Mucosa of descending colon (tissue), 3 donors: ENCODE measurements around the gene PDLIM1. TPM values are rescaled to one million over a fixed set of nuclear protein-coding genes. Genes with fewer than 3 reads are reported as not detected.
A peak's percentile ranks its signal among the peaks of the same experiment; 100 is the strongest.
"Not testable (repeated sequence)": the region's sequence is repeated elsewhere in the genome, so short reads cannot be mapped to it uniquely, and the experiment has no call there.

ENCODE experiments used
- ATAC-seq: fragments of 200-7000 bp; cut with Tn5 transposase; one replicate; pipeline ENCODE4 v1.9.1; 2020; ENCODE audit warnings: mild to moderate bottlenecking, moderate library complexity
- DNase-seq, 3 donors: peaks; one replicate each; pipeline ENCODE4 v3.0.0-alpha.2; 2020
- H3K36me3 ChIP-seq: fragments of 200-600 bp; one replicate; pipeline ENCODE4 v1.8.0; 2021; ENCODE audit warnings: low read depth, mild to moderate bottlenecking
- H3K4me1 ChIP-seq: fragments of 200-600 bp; one replicate; pipeline ENCODE4 v1.8.0; 2021; ENCODE audit warnings: low read depth, mild to moderate bottlenecking
- H3K4me3 ChIP-seq: fragments of 200-600 bp; one replicate; pipeline ENCODE4 v1.8.0; 2021; ENCODE audit warnings: mild to moderate bottlenecking
- H3K9me3 ChIP-seq: fragments of 200-600 bp; one replicate; pipeline ENCODE4 v1.8.0; 2021; ENCODE audit warnings: mild to moderate bottlenecking
- intact Hi-C, 2 donors: fragments of 100-400 bp; cut with DNase I in 1 of 2; cut with micrococcal nuclease in 1 of 2; formaldehyde crosslinking; loops; one replicate each; pipeline versions ENCODE4 v1.11.0 to v1.11.1; 2022; cut with DNase I, micrococcal nuclease
- total RNA-seq, 3 donors: library from RNA; stranded (reverse); fragmentation: NEBNext Ultra II Directional in 2 of 3; extraction: Animal tissue kit (Norgen Biotek cat#: 25700) in 2 of 3; gene quantifications; one replicate each; pipeline versions ENCODE4 v1.2.1 to v1.2.4, GENCODE V29; 2021 to 2023
- TF ChIP-seq, protein P1 (sequence below): fragments of 200-600 bp; IDR thresholded peaks from one replicate; pipeline ENCODE4 v1.8.0; 2022; ENCODE audit warnings: antibody characterized with exemption, mild to moderate bottlenecking
- donor health status: DM: no; HTN: no; CAD: no; lungs with moderate emphysema.
- donor health status: DM: no; HTN: no; CAD: no.
- donor health status: DM: no; HTN: yes; CAD: no.

The PDLIM1 gene
- total RNA-seq, 3 donors from 2014 or later: 177 to 434 (median 373) TPM

DNA sequence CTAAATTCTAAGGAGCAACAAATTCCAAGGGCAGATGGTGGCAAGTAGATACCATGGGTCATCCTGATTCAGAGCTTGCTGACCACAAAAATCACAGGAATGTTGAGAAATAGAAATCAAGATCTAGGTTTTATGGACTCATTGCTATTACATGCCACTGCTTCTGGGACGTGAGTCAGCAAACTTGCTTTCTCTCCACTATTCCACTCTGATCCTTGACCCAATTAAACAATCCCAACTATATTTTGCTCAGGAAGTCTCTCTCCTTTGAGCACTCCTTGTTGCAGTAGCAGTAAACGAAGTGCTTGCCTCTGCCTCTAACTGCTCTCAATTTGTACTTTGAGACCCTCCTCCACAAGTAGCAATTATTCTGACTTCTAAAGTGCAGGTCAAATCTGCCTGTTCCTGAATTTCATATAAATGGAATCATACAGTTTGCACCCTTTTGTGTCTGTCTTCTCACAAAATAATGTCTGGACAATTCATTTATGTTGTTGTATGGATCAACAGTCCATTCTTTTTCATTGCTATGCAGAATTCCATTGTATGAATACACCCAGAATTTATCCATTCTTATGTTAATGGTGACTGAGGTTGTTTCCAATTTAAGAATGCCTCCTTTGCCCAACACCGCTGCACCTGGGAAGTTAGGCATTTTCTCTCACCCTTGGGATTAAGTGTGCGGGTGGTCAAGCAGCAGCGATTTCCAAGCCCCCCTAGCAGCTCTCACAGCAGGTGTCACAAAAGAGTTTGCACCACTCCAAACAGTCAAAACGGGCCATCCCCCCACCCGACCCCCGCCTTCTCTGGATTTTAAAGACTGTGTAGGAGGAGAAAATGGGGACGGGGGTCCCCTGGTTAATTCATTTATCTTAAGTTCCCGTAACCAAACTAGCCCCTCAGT lies 60.8 kb downstream of the PDLIM1 start:
- Histone ChIP-seq H3K4me3 (no peak overlapping the region), H3K4me1 (no peaks in the 10 kb centered on the region), H3K36me3 (no peaks in the 10 kb centered on the region), H3K9me3 (no peaks in the 10 kb centered on the region)
- ATAC-seq: peak; percentile 29
- no peak for DNase-seq
- intact Hi-C loops: no loop called here
- TF ChIP-seq, protein P1, sequence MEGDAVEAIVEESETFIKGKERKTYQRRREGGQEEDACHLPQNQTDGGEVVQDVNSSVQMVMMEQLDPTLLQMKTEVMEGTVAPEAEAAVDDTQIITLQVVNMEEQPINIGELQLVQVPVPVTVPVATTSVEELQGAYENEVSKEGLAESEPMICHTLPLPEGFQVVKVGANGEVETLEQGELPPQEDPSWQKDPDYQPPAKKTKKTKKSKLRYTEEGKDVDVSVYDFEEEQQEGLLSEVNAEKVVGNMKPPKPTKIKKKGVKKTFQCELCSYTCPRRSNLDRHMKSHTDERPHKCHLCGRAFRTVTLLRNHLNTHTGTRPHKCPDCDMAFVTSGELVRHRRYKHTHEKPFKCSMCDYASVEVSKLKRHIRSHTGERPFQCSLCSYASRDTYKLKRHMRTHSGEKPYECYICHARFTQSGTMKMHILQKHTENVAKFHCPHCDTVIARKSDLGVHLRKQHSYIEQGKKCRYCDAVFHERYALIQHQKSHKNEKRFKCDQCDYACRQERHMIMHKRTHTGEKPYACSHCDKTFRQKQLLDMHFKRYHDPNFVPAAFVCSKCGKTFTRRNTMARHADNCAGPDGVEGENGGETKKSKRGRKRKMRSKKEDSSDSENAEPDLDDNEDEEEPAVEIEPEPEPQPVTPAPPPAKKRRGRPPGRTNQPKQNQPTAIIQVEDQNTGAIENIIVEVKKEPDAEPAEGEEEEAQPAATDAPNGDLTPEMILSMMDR: no peak

DNA sequence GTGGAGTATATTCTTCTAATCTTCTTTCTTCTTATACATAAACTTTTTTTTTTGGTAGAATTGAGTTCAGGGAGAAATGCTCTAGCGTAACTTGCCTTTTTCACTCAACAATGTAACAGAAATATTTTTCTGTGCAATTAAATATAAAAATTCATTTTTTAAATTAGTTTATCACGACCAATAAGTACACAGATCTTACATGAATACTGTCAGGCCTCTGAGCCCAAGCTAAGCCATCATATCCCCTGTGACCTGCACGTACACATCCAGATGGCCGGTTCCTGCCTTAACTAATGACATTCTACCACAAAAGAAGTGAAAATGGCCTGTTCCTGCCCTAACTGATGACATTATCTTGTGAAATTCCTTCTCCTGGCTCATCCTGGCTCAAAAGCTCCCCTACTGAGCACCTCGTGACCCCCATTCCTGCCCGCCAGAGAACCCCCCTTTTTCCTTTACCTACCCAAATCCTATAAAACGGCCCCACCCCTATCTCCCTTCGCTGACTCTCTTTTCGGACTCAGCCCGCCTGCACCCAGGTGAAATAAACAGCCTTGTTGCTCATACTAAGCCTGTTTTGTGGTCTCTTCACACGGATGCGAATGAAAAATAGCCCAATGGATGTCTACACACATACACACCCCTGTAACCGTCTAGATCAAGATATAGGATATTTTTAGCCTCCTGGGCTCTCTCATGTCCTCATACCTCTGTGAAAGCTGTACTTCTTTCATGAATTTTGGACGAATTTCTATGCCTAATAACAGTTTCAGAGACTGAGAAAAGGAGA lies 61.7 kb downstream of the PDLIM1 start:
- DNase-seq, intact Hi-C loops, H3K9me3 ChIP-seq, H3K4me1 ChIP-seq, H3K4me3 ChIP-seq, H3K36me3 ChIP-seq, ATAC-seq: not testable (repeated sequence)

DNA sequence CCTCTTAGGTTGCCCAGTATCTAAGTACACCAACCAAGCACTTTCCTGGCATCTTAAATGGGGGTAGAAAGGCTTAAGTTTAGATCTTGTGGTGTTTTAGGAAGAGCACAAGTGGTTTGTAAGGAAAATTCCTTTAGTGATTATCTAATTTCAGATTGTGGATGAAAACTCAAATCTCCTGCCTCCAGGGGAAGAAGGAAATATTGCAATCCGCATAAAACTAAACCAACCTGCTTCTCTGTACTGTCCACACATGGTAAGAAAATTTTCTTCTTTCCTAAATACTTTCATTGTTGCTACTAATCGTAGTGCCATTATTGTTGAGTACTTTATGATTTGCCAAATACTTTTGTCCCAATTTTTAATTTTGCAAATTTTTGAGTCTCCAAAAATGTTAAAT lies 65.7 kb downstream of the PDLIM1 start:
- TF ChIP-seq, protein P1: no peak
- ATAC-seq (no peak), DNase-seq (no peak)
- Histone ChIP-seq H3K36me3 (no peaks in the 10 kb centered on the region), H3K9me3 (no peaks in the 10 kb centered on the region), H3K4me1 (no peaks in the 10 kb centered on the region), H3K4me3 (no peak overlapping the region)
- intact Hi-C loops: no loop called here

DNA sequence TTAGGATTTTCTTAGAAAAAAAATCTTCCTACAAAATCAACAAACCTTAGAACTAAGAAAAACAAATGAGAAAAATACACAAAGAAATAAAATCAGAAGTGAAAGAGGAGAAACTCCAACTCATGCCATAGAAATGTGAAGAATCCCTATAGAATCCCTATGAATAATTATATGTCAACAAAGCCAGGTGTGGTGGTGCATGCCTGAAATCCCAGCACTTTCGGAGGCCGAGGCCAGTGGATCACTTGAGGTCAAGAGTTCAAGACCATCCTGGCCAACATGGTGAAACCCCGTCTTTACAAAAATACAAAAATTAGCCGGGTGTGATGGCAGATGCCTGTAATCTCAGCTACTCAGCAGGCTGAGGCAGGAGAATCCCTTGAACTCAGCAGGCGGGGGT lies 69.7 kb downstream of the PDLIM1 start:
- DNase-seq (no peak), ATAC-seq (no peak)
- Histone ChIP-seq H3K4me3 (no peak overlapping the region), H3K36me3 (no peaks in the 10 kb centered on the region), H3K9me3 (no peaks in the 10 kb centered on the region), H3K4me1 (no peaks in the 10 kb centered on the region)
- intact Hi-C loops: no loop called here
- TF ChIP-seq, protein P1: no peak

DNA sequence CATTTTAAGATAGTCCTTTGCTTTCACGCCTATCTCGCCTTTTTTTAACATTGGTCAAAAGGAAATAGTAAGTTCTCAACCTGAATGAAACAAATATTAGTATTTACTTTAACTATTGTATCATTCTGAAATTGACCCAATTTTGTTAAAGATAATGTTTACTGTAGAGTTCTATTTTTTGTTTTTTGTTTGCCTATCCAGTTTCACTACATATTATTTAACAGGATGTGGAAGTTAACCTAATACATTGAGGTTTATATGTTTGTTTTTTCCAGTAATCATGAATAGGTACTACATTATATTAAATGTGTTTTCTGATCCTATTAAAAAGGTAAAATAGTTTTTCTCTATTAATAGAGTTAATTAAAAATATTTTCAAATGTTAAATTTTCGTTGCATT lies 70.3 kb downstream of the PDLIM1 start:
- H3K4me1 ChIP-seq: no peaks in the 10 kb centered on the region
- TF ChIP-seq, protein P1: no peak
- no peak for ATAC-seq
- no peak overlapping the region for H3K4me3 ChIP-seq
- intact Hi-C loops: no loop called here
- DNase-seq: no peak
- H3K36me3 ChIP-seq: no peaks in the 10 kb centered on the region
- no peaks in the 10 kb centered on the region for H3K9me3 ChIP-seq

DNA sequence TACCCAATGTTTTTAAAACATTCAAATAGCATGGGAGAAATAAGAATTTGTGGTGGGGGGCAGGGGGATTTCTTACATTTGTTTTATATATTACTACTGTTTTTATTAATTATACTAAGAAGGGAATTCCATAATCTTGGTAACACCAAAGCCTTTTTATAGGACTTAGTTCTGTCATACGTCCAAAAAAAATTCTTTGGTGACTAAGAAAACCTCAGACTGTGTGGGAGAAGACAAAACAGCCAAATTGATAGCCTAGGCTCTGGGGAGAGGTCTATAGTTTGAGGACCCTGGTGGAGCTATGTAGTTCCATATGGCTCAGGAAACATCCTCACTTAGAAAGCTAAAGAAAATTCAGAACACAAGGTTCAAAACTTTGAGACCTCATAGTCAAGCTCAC lies 73.3 kb downstream of the PDLIM1 start:
- H3K36me3 ChIP-seq: no peaks in the 10 kb centered on the region
- no peak for ATAC-seq
- TF ChIP-seq, protein P1: no peak
- no peaks in the 10 kb centered on the region for H3K9me3 ChIP-seq
- no peaks in the 10 kb centered on the region for H3K4me1 ChIP-seq
- no peak for DNase-seq
- intact Hi-C loops: no loop called here
- no peak overlapping the region for H3K4me3 ChIP-seq
